Ovary (tissue), 9 donors: ENCODE results near the gene NR2F1-AS1. TPM values are rescaled to one million over a fixed set of nuclear protein-coding genes. Genes with fewer than 3 reads are reported as not detected.

ENCODE experiments used
- DNase-seq, 5 donors: peaks; one replicate each; pipeline ENCODE4 v3.0.0-alpha.2; 2019 to 2020
- H3K27ac ChIP-seq, 2 donors: fragments of 200-600 bp; one replicate each; pipeline versions ENCODE4 v1.5.1 to v1.8.0; 2019 to 2022
- H3K27me3 ChIP-seq: fragments of 200-600 bp; one replicate; pipeline ENCODE4 v1.8.0; 2022
- H3K36me3 ChIP-seq: fragments of 200-600 bp; sonication (generic); one replicate; pipeline ENCODE4 v1.5.1; 2019
- H3K4me1 ChIP-seq: one replicate; pipeline ENCODE4 v1.8.1; 2013; ENCODE audit warnings: mild to moderate bottlenecking, moderate library complexity; ENCODE audit not compliant: insufficient read depth
- H3K4me3 ChIP-seq: fragments of 200-600 bp; sonication (generic); one replicate; pipeline ENCODE4 v1.5.1; 2017
- H3K9me3 ChIP-seq, 2 donors: fragments of 200-600 bp in 1 of 2; sonication (generic) in 1 of 2; one replicate each; pipeline versions ENCODE4 v1.5.1 to v1.8.1; 2013 to 2019; ENCODE audit warnings: mild to moderate bottlenecking in 1 of 2, moderate library complexity in 1 of 2
- EP300 ChIP-seq: sonication (generic); formaldehyde crosslinking; IDR thresholded peaks from one replicate; pipeline ENCODE4 v1.6.1; 2017; ENCODE audit warnings: antibody characterized with exemption
- POLR2A ChIP-seq: fragments of 450-650 bp; IDR thresholded peaks from one replicate; pipeline ENCODE4 v1.6.1; 2017; ENCODE audit warnings: antibody characterized with exemption, mild to moderate bottlenecking, moderate library complexity
- WGBS, 3 donors: extraction: QIAGEN DNeasy Blood & Tissue Kit in 1 of 3; methylation state at CpG; one replicate each; pipeline versions ENCODE4 v1.1.5 to v1.1.7; 2013 to 2017; 5-methylcytosine and 5-hydroxymethylcytosine counted together
- intact Hi-C, 4 donors: fragments of 100-400 bp; cut with DNase I; formaldehyde crosslinking; loops; one replicate each; pipeline versions ENCODE4 v1.11.0 to v1.15.1; 2022 to 2023
- polyA plus RNA-seq, 2 donors: library from polyadenylated mRNA; stranded (reverse); fragments of 200-250 nt in 1 of 2; fragments of 350-450 nt in 1 of 2; fragmentation: Illumina TruSeq in 1 of 2; extraction: RNeasy Lipid Tissue Mini Kit (QIAGEN cat#74804) in 1 of 2; gene quantifications; one replicate each; pipeline ENCODE4 v1.2.3, GENCODE V29; 2013 to 2014
- total RNA-seq, 7 donors: library from RNA; depleted of rRNA in 2 of 7; stranded (reverse); fragments of >200 nt in 2 of 7; fragmentation: NEBNext Ultra II Directional in 3 of 7; extraction: Animal tissue kit (Norgen Biotek cat#: 25700) in 3 of 7; gene quantifications; one replicate each; pipeline versions ENCODE4 v1.1.0 to v1.2.4, GENCODE V29; 2016 to 2023
- TF ChIP-seq, protein P1 (sequence below), 3 donors: fragments of 450-650 bp in 2 of 3; fragments of 200-600 bp in 1 of 3; IDR thresholded peaks; one replicate each; pipeline versions ENCODE4 v1.5.1 to v1.8.0; 2016 to 2022; ENCODE audit warnings: antibody characterized with exemption in 3 of 3, mild to moderate bottlenecking in 1 of 3
- donor health status: DM: no; HTN: no; CAD: no; lungs with moderate emphysema.
- donor health status: DM: no; HTN: no; CAD: no.
- donor health status: Bipolar disorder and iron deficiency.
- donor health status: DM: yes; HTN: yes; CAD: no.
- donor health status: DM: no; HTN: no; CAD: no.
- donor health status: DM: yes; HTN: yes; CAD: no.

NR2F1-AS1 gene
- total and polyA plus RNA-seq, 9 donors = 20.7 to 45.7 (median 25.0) TPM

DNA sequence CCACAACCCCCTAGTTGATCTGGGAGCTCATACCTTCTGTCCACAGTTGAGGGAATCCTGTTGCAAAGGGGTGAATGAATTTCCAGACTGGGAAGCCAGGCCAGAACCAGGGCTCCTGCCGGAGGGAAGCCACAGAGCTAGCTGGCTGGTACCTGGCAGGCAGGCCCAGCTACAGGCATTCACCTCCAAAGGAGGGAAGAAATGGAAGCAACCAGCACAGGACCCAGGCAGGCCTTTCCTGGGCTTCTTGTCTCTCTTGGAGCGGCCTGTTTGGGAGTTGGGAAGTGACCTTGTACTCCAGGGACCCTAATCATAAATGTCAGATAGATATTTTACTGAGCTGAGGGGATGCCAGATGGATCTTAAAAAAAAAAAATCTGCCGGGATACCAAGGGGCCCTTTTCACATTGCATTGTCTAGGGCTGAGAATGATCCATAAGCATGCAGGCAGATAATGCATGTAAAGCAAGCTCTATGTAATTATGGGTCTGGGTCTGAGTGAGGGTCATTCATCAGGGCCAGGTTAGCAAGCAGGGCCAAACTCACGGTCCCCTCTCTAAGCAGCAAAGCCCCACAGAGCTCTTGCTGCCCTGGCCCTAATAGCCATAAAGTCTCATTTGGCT is 10.4 kb upstream of the NR2F1-AS1 start:
- no peak overlapping the region for H3K27ac ChIP-seq
- WGBS, 3 donors = 73 to 81% (median 79%) methylated on average over 4 of the region's 4 CpGs
- intact Hi-C loops = loop anchor here in 1 of 4 donors (10.0 kb wide), 1 partner anchor 203 kb away; no protein-coding TSS in a partner anchor
- no peak for DNase-seq
- TF ChIP-seq EP300 (no peak), POLR2A (no peak)
- no peak overlapping the region for H3K4me3 ChIP-seq
- H3K27me3 ChIP-seq = no peaks in the 10 kb centered on the region
- H3K36me3 ChIP-seq = no peaks in the 10 kb centered on the region
- H3K4me1 ChIP-seq = peaks cover 11% of the 10 kb centered on the region
- H3K9me3 ChIP-seq = no peaks in the 10 kb centered on the region

DNA sequence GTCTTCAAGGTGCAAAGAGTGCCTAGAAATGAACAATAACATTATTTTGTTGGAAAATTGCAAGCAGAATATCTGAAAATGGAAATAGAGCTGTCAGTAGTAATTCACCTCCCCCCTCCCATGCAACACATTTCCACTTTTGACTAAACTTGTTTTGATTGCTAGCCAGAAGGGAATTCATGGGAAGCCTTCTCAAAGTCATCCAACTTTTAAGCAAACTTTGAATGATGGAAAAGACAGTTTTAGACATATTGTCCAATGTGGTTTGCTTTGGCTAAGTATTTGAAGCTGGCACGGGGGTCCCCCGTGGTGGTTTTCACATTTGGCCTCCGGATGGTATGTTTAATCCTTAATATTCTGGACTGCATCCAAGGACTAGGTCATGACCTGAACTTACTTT is 9.5 kb upstream of the NR2F1-AS1 start:
- TF ChIP-seq, protein P1, sequence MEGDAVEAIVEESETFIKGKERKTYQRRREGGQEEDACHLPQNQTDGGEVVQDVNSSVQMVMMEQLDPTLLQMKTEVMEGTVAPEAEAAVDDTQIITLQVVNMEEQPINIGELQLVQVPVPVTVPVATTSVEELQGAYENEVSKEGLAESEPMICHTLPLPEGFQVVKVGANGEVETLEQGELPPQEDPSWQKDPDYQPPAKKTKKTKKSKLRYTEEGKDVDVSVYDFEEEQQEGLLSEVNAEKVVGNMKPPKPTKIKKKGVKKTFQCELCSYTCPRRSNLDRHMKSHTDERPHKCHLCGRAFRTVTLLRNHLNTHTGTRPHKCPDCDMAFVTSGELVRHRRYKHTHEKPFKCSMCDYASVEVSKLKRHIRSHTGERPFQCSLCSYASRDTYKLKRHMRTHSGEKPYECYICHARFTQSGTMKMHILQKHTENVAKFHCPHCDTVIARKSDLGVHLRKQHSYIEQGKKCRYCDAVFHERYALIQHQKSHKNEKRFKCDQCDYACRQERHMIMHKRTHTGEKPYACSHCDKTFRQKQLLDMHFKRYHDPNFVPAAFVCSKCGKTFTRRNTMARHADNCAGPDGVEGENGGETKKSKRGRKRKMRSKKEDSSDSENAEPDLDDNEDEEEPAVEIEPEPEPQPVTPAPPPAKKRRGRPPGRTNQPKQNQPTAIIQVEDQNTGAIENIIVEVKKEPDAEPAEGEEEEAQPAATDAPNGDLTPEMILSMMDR (IDR thresholded peaks at IDR 0.05) = no peak
- TF ChIP-seq EP300 = no peak
- TF ChIP-seq POLR2A = no peak
- no peak for DNase-seq
- Histone ChIP-seq H3K4me3 (no peak overlapping the region), H3K27ac (no peak overlapping the region), H3K9me3 (no peaks in the 10 kb centered on the region), H3K27me3 (no peaks in the 10 kb centered on the region), H3K36me3 (no peaks in the 10 kb centered on the region), H3K4me1 (peaks cover 11% of the 10 kb centered on the region)
- intact Hi-C loops = loop anchor here in 1 of 4 donors (10.0 kb wide), 1 partner anchor 204 kb away; no protein-coding TSS in a partner anchor
- WGBS, 3 donors = 47 to 52% (median 48%) methylated on average over 3 of the region's 3 CpGs

DNA sequence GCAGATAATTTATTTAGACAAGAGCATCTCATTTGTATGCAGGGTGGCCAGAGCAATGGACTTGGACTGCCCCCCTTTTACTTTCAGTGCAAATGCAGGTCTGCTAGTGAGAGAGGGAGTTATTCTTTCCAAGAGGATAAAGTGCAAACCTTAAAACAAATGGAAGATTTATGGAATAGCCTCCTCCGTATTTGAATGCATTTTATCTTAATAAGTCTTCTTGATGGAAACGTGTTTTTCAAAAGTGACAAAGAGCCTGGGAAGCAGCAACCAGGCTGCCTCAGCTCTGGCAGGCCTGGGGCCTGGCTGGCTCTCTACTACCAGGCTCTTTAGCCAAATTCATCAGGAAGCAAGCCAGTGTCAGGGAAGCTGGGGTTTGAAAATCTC is 8.8 kb upstream of the NR2F1-AS1 start:
- WGBS, 3 donors = 13 to 25% (median 21%) methylated on average over 2 of the region's 2 CpGs
- DNase-seq = no peak
- Histone ChIP-seq H3K27me3 (no peaks in the 10 kb centered on the region), H3K4me3 (no peak overlapping the region), H3K9me3 (no peaks in the 10 kb centered on the region), H3K4me1 (peaks cover 11% of the 10 kb centered on the region), H3K36me3 (no peaks in the 10 kb centered on the region), H3K27ac (no peak overlapping the region)
- TF ChIP-seq EP300 (no peak), POLR2A (no peak)
- TF ChIP-seq, protein P1 (IDR thresholded peaks at IDR 0.05) = no peak
- intact Hi-C loops = loop anchor here in 3 of 4 donors (5.0 to 10.0 kb wide), 4 partner anchors 205 to 675 kb away; no protein-coding TSS in a partner anchor

DNA sequence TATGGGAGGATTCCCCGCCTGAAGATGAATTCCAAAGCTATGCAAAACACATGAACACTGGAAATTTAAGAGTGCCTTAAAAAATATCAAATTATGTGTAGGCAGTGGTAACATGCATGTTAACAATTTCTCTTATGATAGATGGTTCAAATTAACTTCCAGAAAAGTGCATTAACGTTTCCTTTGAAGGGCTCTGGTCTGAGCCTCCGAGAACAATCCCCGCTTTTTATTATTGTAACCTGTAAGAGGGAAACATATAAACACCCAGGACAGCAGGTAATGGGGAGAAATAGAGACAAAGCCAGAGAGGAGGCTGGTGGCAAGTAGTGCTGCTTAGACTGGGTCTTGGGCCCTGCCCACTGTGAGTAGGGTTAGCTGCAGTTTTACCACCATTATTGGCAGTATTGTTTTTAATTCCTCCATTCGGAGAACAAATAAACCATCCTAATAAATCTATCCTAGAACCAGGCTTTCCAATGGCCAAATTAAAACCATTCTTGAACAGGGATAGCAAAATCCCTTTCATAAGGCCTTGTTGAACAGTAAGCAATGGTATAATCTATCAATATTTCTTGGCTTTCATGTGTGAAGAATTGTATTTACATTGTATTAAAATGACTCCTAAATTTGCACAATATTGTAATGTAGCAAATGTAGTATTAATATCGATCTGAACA is 8.3 kb upstream of the NR2F1-AS1 start:
- H3K4me3 ChIP-seq = no peak overlapping the region
- intact Hi-C loops = loop anchor here in 3 of 4 donors (5.0 to 10.0 kb wide), 4 partner anchors 206 to 674 kb away; no protein-coding TSS in a partner anchor
- no peaks in the 10 kb centered on the region for H3K9me3 ChIP-seq
- WGBS, 3 donors = 60 to 66% (median 61%) methylated on average over 6 of the region's 6 CpGs
- H3K27me3 ChIP-seq = no peaks in the 10 kb centered on the region
- no peaks in the 10 kb centered on the region for H3K36me3 ChIP-seq
- no peak overlapping the region for H3K27ac ChIP-seq
- H3K4me1 ChIP-seq = peaks cover 11% of the 10 kb centered on the region
- TF ChIP-seq, protein P1 (IDR thresholded peaks at IDR 0.05) = no peak
- TF ChIP-seq EP300 (no peak), POLR2A (no peak)
- no peak for DNase-seq
